GM20000 (cell line): ENCODE data around the gene TMEM273.

Experiments
- DNase-seq: peaks from one replicate; pipeline ENCODE4 v3.0.0; 2012; ENCODE audit warnings: low spot score
- CTCF ChIP-seq: IDR thresholded peaks from 2 replicates; pipeline ENCODE4 v1.5.1; 2012; ENCODE audit warnings: mild to moderate bottlenecking, control low read depth; ENCODE audit errors: extremely low read depth, missing control alignments

The TMEM273 gene

GRCh38 chr10:49113741-49114141 is 74.5 kb downstream of the TMEM273 start:
- TF ChIP-seq CTCF: no peak
- DNase-seq: no peak

- DNase-seq: no peak
- TF ChIP-seq CTCF: no peak
Observed at GRCh38 chr10:49112851-49113250, 75.3 kb downstream of the TMEM273 start.

- DNase-seq: no peak
- TF ChIP-seq CTCF: no peak
Observed at GRCh38 chr10:49112098-49112497, 76.1 kb downstream of the TMEM273 start.

- TF ChIP-seq CTCF: no peak
- no peak for DNase-seq
Observed at GRCh38 chr10:49111320-49111698, 76.9 kb downstream of the TMEM273 start.

GRCh38 chr10:49110684-49111319 is 77.4 kb downstream of the TMEM273 start:
- no peak for DNase-seq
- no peak for TF ChIP-seq CTCF

- TF ChIP-seq CTCF: no peak
- DNase-seq: no peak
Observed at GRCh38 chr10:49109669-49110340, 78.4 kb downstream of the TMEM273 start.

GRCh38 chr10:49108656-49109055 is 79.5 kb downstream of the TMEM273 start:
- no peak for DNase-seq
- TF ChIP-seq CTCF: no peak
